HG03460 (cell line): Measurements from ENCODE around the gene SPECC1L.

Source experiments
- ATAC-seq: cut with Tn5 transposase; IDR thresholded peaks from one replicate; pipeline ENCODE4 v1.9.1; 2021; ENCODE audit not compliant: unreplicated experiment

The SPECC1L gene

GRCh38 chr22:24393012-24393559 lies 122.5 kb downstream of the SPECC1L start:
- ATAC-seq, result no peak

DNA sequence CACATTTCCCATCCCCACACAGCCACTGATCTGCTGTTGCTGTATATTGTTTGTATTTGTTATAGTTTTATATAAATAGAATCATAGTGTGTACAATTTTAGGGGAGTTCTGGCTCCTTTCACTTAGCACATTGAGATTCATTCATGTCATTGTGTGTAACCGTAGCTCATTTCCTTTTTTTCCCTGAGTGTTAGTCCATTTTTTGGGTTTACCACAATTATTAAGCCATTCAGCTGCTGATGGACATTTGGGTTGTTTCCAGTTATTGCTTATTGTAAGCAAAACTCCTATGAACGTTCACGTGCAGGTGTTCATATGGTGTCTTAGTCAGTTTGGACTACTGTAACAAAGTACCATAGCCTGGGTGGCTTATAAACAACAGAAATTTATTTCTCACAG lies 123.2 kb downstream of the SPECC1L start:
- no peak for ATAC-seq

GRCh38 chr22:24394254-24394653 lies 123.6 kb downstream of the SPECC1L start:
- no peak for ATAC-seq

DNA sequence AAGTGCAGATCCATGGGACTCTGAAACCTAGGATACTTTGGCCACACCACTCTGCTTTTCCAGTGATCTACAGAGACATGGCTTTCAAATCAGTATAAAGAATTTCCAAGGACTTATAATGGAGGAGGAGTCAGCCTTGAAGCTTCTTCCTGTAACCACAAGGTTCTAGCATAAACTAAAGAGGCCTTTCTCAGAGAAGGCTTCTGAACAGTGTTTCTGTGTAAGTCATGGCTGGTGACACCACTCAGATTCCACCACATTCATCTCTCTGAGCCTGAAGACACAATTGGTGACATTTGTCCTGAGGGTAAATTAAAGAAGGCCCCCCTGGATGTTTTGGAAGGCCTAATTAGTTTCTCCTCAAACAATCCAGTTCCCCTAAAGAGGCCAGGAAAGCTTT lies 127.8 kb downstream of the SPECC1L start:
- no peak for ATAC-seq

DNA sequence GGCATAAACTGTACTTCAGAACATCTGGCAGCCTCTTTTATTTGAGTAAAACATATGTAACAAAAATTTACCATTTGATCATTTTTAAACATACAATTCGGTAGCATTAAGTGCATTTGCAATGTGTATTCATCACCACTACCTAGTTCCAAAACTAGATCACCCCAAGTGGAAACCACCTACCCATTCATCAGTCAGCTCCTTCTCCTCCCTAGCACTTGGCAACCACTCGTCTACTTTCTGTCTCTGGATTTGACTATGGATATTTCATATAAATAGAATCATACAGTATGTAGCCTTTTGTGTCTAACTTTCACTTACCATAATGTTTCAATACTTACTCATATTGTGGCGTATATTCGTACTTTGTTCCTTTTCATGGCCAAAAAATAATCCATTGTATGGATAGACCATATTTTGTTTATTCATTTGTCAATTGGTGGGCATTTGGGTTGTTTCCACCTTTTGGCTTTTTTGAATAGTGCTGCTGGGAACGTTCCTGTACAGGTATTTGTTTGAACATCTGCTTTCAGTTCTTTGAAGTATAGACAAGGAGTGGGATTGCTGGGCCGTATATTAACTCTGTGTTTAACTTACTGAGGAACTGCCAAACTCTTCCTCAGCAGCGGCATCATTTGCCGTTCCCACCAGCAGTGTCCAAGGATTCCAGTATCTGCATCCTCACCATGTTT lies 129.5 kb downstream of the SPECC1L start:
- no peak for ATAC-seq

DNA sequence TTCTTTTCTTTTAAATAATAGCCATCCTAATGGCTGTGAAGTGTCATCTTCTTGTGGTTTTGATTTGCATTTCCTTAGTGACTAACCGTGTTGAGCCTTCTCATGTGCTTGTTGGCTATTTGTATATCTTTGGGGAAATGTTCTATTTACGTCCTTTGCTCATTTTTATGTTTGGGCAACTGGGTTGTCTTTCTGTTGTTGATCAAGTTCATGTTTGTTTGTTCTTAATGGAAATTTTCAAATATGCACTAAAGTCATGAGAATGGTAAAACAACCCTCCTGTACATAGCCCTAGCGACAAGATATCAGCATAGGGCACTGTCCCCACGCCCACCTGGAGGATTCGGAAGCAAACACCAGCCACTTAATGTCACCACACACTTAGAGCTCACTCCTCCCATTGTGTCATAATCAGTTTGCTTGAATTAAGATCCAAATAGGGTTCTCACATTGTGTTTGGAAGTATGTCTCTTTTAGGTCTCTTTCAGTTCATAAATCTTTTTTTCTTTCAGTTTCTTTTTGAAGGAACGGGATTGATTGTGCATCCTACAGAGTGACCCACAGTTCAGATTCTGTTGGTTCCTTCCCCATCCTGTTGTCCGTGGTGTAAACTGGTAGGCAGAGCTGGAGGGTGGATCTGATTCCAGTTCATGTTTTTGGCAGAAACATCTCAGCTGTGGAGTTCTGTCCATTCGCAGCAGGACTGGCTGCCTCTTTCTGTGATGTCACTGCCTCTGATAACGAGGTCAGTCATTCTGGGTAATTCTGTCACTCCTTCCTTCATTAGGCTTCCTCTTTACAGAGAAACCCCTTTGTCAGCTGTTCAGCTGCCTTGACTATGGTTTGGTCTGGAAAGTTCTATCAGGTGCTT lies 130.3 kb downstream of the SPECC1L start:
- peak; percentile 36 for ATAC-seq

DNA sequence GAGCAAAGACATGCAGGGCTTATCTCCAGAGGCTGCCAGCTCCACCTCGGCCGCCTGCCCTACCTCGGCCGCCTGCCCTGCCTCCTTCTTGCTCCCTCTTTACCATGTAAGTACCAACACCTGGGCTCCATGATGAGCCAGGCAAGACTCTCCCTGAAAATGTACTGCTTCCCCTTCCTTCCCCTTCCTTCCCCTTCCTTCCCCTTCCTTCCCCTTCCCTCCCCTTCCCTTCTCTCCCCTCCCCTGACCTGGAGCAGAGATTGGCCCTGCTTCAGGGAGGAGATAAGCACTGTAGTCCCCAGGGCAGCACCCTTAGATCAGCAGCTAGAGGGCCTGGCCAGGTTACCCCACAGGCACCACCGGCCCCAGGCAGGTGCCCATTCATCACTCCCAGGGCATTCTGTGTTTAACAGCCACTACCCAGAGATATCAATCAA lies 131.3 kb downstream of the SPECC1L start:
- ATAC-seq, result peak; percentile 5

DNA sequence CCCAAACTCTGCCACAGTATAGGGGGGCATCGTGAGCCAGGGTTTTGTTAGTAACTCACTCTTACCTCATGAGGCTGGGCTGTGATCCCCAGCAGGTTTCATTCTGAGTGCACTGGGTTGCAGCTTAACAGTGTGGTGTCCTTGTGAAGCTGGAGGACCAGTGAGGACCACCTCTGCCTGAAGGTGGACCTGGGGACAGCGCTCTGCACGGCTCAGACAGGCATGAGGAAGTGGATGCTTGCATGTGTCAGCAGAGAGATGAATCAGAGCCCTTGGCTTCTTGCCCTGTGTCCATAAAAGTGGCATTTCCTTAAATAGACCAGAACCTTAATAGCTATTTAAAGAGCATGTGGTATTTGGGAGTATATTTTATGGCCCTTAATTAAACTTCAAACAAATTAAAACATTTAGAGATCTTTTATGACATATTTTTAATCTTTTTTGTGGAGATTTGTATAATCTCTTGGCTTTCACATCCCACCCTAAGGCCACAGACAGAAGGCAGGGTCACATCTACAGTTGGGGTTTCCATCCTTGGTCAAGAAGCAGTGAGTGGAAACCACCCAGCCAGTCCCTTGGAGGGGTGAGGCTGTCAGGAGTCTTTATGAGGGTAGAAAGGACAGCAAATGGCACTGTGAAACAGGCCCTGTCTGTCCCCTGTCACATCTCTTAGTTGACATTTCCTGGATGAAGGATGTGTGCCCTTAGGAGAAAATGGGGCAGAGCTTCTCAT lies 132.0 kb downstream of the SPECC1L start:
- peak; percentile 38 for ATAC-seq

- no peak for ATAC-seq
These were observed 132.7 kb downstream of the SPECC1L start for GRCh38 chr22:24403346-24403745.

DNA sequence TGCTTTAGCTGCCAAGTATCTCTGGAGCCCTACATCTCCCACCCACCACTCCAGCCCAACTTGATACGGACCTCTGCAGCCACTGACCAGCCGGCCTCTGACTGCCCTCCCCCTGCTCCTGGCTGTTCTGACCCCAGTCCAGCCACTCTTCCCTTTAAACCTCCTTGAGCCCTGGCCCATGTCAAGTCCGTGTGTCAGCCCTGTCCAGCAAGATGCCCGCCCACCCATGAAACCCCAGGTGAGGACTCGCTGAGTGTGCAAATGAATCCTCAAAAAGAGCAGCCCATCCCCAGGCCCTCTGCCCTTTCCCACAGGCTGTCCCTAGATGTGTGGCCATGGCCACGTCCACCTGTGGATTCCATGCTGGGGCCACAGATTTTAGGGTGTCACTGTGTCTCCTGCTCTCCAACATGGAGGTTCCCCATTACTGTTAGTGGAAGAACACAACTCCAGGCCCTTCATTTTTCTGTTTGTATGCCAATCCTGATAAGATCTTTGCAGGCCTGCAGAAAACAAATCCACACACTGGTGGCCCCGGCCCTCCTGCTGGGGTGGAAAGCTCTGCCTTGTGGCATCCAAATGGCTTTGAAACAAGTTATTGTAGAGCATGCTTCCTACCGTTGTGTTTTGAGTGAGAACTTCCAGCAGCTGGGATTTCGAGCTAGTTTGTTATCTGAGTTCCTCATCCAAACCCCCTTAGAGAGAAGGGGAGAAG lies 134.1 kb downstream of the SPECC1L start:
- ATAC-seq, result no peak

DNA sequence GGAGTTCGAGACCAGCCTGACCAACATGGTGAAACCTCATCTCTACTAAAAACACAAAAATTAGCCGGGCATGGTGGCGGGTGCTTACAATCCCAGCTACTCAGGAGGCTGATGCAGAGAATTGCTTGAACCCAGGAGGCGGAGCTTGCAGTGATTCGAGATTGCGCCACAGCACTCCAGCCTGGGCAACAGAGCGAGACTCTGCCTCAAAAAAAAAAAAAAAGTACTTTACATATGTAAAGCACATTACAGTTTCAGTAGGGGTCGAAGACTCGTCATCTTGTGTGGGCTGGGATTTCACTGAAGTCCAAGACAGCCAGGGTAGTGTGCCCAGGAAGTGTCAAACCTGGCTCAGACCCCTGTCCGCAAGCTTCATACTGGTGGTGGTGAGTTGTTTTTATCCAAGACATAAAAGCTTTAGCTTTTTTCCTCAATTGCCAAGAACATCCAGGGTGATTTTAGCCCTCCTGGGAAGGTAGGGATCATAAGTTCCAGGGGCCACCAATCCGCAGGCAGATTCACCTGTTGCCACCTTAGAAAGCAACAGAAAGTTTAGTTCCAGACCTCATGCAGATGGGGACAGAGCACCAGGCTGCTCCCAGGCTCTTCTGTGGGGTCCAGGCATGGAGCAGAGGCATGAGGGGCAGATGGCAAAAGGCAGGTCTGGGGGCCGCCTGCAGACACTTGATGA lies 135.1 kb downstream of the SPECC1L start:
- ATAC-seq, result no peak

DNA sequence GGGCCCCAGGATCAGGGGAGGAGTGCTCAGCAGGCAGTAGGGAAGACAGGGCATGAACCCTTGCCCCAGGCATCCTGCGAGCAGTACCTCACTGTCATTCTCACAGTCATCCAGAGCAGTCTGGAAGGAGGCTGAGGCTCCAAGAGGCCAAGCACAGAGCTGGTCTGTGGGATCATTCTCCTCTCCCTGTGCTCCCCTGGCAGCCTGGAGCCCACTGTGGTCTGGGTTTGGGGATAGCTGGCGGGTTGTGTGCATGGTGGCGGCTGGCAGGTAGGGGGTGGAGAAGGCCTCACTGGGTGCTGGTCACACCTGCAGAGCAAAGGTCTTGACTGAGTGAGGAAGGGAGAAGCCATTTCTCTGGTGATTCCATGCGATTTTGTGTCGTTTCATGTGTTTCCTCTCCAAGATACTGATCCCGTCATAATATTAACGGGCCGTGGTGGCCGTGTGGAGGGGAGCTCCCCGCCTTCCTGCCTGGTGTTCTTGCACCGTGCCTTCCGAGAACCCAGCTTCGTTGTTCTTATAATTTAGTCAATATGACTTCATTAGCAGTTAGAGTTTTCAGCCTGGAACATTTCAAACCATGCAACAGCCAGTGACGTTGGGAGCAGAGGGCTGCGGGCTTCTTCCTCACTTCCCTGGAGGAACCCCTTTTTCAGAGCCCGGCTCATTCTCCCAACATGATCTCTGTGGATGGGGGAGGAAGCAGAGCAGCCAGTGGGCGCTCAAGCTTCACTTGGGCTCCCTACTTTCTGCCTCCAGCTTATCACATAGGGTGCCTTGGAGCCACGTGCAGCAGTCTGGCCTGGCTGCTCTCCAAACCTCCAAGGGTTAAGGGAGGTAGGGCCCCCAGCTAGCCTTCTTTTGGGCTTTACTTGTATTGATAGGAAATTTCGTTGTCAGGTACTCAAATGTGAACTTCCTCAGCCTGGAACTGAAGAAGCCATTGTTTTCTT lies 136.0 kb downstream of the SPECC1L start:
- ATAC-seq, result no peak

DNA sequence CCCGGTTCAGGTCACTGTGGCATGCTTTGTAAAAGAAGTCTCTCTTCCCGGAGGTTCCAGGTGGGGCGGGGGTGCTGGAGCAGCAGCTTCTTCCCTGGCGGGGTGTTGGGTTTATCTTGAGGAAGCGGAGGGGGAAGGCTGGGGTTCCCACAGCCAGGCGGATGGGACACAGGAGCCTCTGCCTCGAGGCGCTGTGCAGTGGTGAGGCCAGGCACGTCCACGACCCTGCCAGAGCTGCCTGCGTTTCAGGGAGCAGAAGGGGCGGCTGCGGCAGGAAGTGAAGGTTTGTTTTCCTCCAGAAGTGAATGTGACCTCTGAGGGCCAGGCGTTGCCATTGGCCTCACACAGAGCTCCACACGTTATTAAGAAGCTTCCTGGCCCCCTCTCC lies 136.6 kb downstream of the SPECC1L start:
- ATAC-seq, result no peak

GRCh38 chr22:24407884-24408283 lies 137.3 kb downstream of the SPECC1L start:
- no peak for ATAC-seq

- no peak for ATAC-seq
These were observed 138.0 kb downstream of the SPECC1L start for GRCh38 chr22:24408630-24409029.

GRCh38 chr22:24409707-24410106 lies 139.1 kb downstream of the SPECC1L start:
- no peak for ATAC-seq

DNA sequence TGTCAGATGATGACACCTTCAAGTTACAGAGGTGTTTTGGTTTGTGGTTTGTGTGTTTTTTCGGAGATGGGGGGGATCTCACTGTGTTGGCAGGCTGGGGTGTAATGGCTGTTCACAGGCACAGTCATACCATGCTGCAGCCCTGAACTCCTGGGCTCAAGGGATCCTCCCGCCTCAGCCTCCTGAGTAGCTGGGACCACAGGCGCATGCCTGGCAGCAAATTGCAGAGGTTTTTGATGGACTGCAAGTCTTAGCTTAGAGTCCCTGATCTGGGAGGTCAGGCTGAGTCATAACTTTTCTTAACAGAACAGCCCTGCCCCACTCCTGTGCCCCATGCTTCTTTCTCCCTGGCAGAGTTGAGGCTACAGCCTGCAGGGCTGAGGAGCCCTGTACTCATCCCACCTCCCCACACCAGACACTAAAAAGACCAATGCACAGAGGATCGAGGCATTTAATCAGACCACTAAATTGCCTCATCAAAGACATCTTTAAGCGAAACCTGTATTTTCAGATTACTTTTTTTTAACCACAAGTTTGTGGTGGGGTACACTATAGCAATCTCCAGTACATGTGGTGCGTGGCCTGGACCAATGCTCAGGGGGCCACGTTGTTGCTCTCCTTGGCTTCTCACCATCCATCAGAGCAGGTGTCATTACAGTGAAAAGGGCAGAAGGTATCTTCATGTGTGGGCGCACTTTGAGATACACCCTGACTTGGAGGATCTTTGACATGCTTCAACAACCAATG lies 139.7 kb downstream of the SPECC1L start:
- ATAC-seq, result no peak

DNA sequence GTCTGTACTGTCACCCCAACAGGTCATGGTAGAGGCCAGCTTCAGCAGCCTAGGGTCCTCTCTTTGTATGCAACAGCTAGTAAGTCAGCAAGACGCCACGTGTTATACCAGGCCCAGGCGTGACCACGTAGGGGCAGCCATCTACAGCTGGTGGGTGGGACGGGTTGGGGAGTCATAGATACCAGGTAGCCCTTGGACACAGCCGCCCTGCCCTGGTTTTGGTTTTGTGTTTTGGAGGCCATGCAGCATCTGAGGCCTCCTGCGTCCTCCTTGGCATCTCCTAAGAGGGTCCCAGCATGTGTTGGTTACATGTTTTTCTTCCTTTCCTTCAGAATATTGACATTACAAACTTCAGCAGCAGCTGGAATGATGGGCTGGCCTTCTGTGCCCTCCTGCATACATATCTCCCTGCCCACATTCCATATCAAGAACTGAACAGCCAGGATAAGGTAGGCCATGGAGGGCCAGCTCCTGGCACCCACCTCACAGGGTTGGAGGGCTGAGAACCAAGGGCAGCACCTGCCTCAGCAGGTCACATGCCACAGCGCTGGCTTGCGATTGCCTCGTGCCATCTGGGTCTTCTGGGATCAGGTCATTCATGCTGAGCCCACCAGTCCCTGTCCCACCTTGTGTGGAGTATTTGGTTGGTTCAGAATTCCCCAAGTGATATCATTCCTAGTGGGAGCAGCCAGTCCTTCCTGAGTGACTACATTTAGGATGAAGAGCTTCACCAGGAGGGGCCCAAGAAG lies 140.8 kb downstream of the SPECC1L start:
- ATAC-seq, result no peak
